Neural crest cell (in vitro differentiated cells): ENCODE data around the gene ZSWIM8. TPM values are rescaled to one million over a fixed set of nuclear protein-coding genes. Genes with fewer than 3 reads are reported as not detected.
"Not testable (repeated sequence)": the region's sequence is repeated elsewhere in the genome, so short reads cannot be mapped to it uniquely, and the experiment has no call there.

Source experiments
- DNase-seq: peaks from one replicate; pipeline ENCODE4 v3.0.0; 2021; ENCODE audit warnings: low read depth, mixed read lengths, low spot score
- H3K27ac Mint-ChIP-seq: one replicate; pipeline ENCODE4 v1.8.0; 2021; ENCODE audit warnings: mild to moderate bottlenecking, mixed read lengths; ENCODE audit not compliant: unreplicated experiment
- H3K27me3 Mint-ChIP-seq: 2 replicates; pipeline ENCODE4 v1.8.0; 2021; ENCODE audit warnings: low read depth, mild to moderate bottlenecking, mixed read lengths
- H3K36me3 Mint-ChIP-seq: 2 replicates; pipeline ENCODE4 v1.8.0; 2021; ENCODE audit warnings: low read depth, mild to moderate bottlenecking, mixed read lengths
- H3K4me1 Mint-ChIP-seq: 2 replicates; pipeline ENCODE4 v1.8.0; 2021; ENCODE audit warnings: mixed read lengths
- H3K4me3 Mint-ChIP-seq: one replicate; pipeline ENCODE4 v1.8.0; 2021; ENCODE audit warnings: mild to moderate bottlenecking, mixed read lengths
- H3K9me3 Mint-ChIP-seq: 2 replicates; pipeline ENCODE4 v1.8.0; 2021; ENCODE audit warnings: mixed read lengths
- CTCF ChIP-seq: fragments of 200-600 bp; sonication (generic); conservative IDR thresholded peaks from 2 replicates; pipeline ENCODE4 v1.5.0; 2021; ENCODE audit warnings: antibody characterized with exemption, mild to moderate bottlenecking
- total RNA-seq: library from RNA; stranded (reverse); gene quantifications from 2 replicates; pipeline ENCODE4 v1.2.1, GENCODE V29; 2021

The ZSWIM8 gene
- total RNA-seq, 1 donor from 2014 or later, result 74.9 TPM

GRCh38 chr10:73781548-73781878 lies 3.9 kb upstream of the ZSWIM8 start:
- Mint-ChIP-seq H3K4me3 (peak overlapping the region; percentile 99), H3K27ac (peak overlapping the region; percentile 99), H3K36me3 (peaks cover 5% of the 10 kb centered on the region), H3K9me3 (no peaks in the 10 kb centered on the region), H3K4me1 (peaks cover 48% of the 10 kb centered on the region), H3K27me3 (no peaks in the 10 kb centered on the region)
- TF ChIP-seq CTCF, result no peak
- DNase-seq, result no peak

GRCh38 chr10:73781879-73782748 lies 3.3 kb upstream of the ZSWIM8 start, which contains the start of gene CHCHD1:
TSS of gene CHCHD1 (plus strand) at chr10:73782048. CDS start at chr10:73782076, 28 bp downstream.
- Mint-ChIP-seq H3K4me3 (peak within 1 kb of the TSS; percentile 99), H3K27ac (peak within 1 kb of the TSS; percentile 99), H3K9me3 (no peaks in the 10 kb centered on the region), H3K36me3 (peaks cover 5% of the 10 kb centered on the region), H3K27me3 (no peaks in the 10 kb centered on the region), H3K4me1 (peaks cover 52% of the 10 kb centered on the region)
- DNase-seq, result peak; percentile 97
- TF ChIP-seq CTCF, result no peak

GRCh38 chr10:73782749-73783085 lies 2.7 kb upstream of the ZSWIM8 start:
- Mint-ChIP-seq H3K4me3 (peak overlapping the region; percentile 99), H3K36me3 (peaks cover 3% of the 10 kb centered on the region), H3K27ac (peak overlapping the region; percentile 99), H3K4me1 (peaks cover 56% of the 10 kb centered on the region), H3K27me3 (no peaks in the 10 kb centered on the region), H3K9me3 (no peaks in the 10 kb centered on the region)
- DNase-seq, result no peak
- TF ChIP-seq CTCF, result no peak

- no peak for TF ChIP-seq CTCF
- peaks cover 5% of the 10 kb centered on the region for H3K36me3 Mint-ChIP-seq
- H3K4me3 Mint-ChIP-seq, result peak overlapping the region; percentile 100
- H3K27me3 Mint-ChIP-seq, result no peaks in the 10 kb centered on the region
- no peak for DNase-seq
- no peaks in the 10 kb centered on the region for H3K9me3 Mint-ChIP-seq
- peak overlapping the region; percentile 21 for H3K27ac Mint-ChIP-seq
- H3K4me1 Mint-ChIP-seq, result peaks cover 60% of the 10 kb centered on the region
Measured at GRCh38 chr10:73785721-73786511, 510 bp downstream of the ZSWIM8 start.

GRCh38 chr10:73786512-73786885 lies 1.1 kb downstream of the ZSWIM8 start:
- peaks cover 5% of the 10 kb centered on the region for H3K36me3 Mint-ChIP-seq
- H3K27ac Mint-ChIP-seq, result peak overlapping the region; percentile 21
- H3K9me3 Mint-ChIP-seq, result no peaks in the 10 kb centered on the region
- H3K4me3 Mint-ChIP-seq, result peak overlapping the region; percentile 91
- DNase-seq, result no peak
- H3K4me1 Mint-ChIP-seq, result peaks cover 55% of the 10 kb centered on the region
- peak; percentile 22 for TF ChIP-seq CTCF
- H3K27me3 Mint-ChIP-seq, result no peaks in the 10 kb centered on the region

- not testable (repeated sequence) for DNase-seq, H3K36me3 Mint-ChIP-seq
Measured at GRCh38 chr10:73787031-73787800, 1.8 kb downstream of the ZSWIM8 start.

More at GRCh38 chr10:73787031-73787800, 1.8 kb downstream of the ZSWIM8 start:
- Mint-ChIP-seq H3K27ac (peak overlapping the region; percentile 91), H3K4me3 (peak overlapping the region; percentile 91), H3K4me1 (peaks cover 51% of the 10 kb centered on the region)
- H3K9me3 Mint-ChIP-seq, H3K27me3 Mint-ChIP-seq: not testable (repeated sequence)
